H1 (cell line): ENCODE results near the gene SLFN12L. TPM values are rescaled to one million over a fixed set of nuclear protein-coding genes. Genes with fewer than 3 reads are reported as not detected.

ENCODE experiments used
- CTCF ChIA-PET: fragments of 300-600 bp; sonication (Branson Sonifier 250); formaldehyde crosslinking; loops from one replicate; lab custom pipeline; 2021; ENCODE audit not compliant: partially characterized antibody; lab: Charles Lee
- POLR2A ChIA-PET: fragments of 300-600 bp; sonication (Branson Sonifier 250); formaldehyde crosslinking; loops from one replicate; lab custom pipeline; 2021; ENCODE audit warnings: inconsistent platforms; ENCODE audit not compliant: partially characterized antibody; lab: Charles Lee
- DNase-seq, 2 experiments: peaks; one replicate each; pipeline versions ENCODE4 v3.0.0 to v3.0.0-alpha.2; 2010 to 2022; ENCODE audit warnings: low spot score in 2 of 2, low read depth in 1 of 2, mixed read lengths in 1 of 2
- FAIRE-seq: peaks from 2 replicates; lab custom pipeline; 2011; peaks lifted over from hg19 to GRCh38; lab: Jason Lieb, UNC
- H2AFZ ChIP-seq: 2 replicates; pipeline ENCODE4 v1.8.1; 2012; ENCODE audit warnings: low read length, inconsistent platforms
- H2AK5ac ChIP-seq: 2 replicates; pipeline ENCODE4 v1.6.1; 2013; ENCODE audit warnings: low read depth, low read length
- H2BK120ac ChIP-seq: replicated peaks from 2 replicates; pipeline ENCODE3; 2013; ENCODE audit warnings: low read depth, low read length, inconsistent platforms
- H2BK12ac ChIP-seq: 2 replicates; pipeline ENCODE4 v1.6.1; 2013; ENCODE audit warnings: low read depth, low read length
- H2BK15ac ChIP-seq: 2 replicates; pipeline ENCODE4 v1.6.1; 2013; ENCODE audit warnings: low read length
- H2BK20ac ChIP-seq: 2 replicates; pipeline ENCODE4 v1.6.1; 2013; ENCODE audit warnings: low read length
- H2BK5ac ChIP-seq: 2 replicates; pipeline ENCODE4 v1.6.1; 2013; ENCODE audit warnings: low read depth, low read length
- H3K14ac ChIP-seq: 2 replicates; pipeline ENCODE4 v1.6.1; 2013; ENCODE audit warnings: inconsistent platforms; ENCODE audit not compliant: insufficient read length
- H3K18ac ChIP-seq: 2 replicates; pipeline ENCODE4 v1.6.1; 2013; ENCODE audit warnings: low read length; ENCODE audit errors: extremely low read depth
- H3K23ac ChIP-seq: 2 replicates; pipeline ENCODE4 v1.6.1; 2013; ENCODE audit warnings: inconsistent platforms; ENCODE audit not compliant: insufficient read length
- H3K23me2 ChIP-seq: 2 replicates; pipeline ENCODE4 v1.6.1; 2013; ENCODE audit warnings: low read depth, low read length
- H3K27ac ChIP-seq: 2 replicates; pipeline ENCODE4 v1.6.1; 2011; ENCODE audit warnings: low read depth, low read length, inconsistent platforms
- H3K27me3 ChIP-seq, 4 experiments: replicated peaks in 1 of 4; 1 replicate in 1 of 4; 2 replicates in 3 of 4; pipeline versions ENCODE4 v1.6.1 to v1.8.1; 2011 to 2013; ENCODE audit warnings: low read length in 3 of 4, mild to moderate bottlenecking in 3 of 4, inconsistent platforms in 2 of 4, mixed read lengths in 2 of 4, moderate library complexity in 1 of 4; ENCODE audit not compliant: control insufficient read depth in 3 of 4, insufficient read depth in 3 of 4; ENCODE audit errors: extremely low read depth in 1 of 4
- H3K36me3 ChIP-seq, 4 experiments: 2 replicates each; pipeline versions ENCODE4 v1.6.1 to v1.8.1; 2011 to 2013; ENCODE audit warnings: mild to moderate bottlenecking in 4 of 4, low read length in 3 of 4, moderate library complexity in 2 of 4, control low read depth in 1 of 4, inconsistent platforms in 1 of 4; ENCODE audit not compliant: insufficient read depth in 4 of 4, control insufficient read depth in 2 of 4
- H3K4ac ChIP-seq: replicated peaks from 2 replicates; pipeline ENCODE3; 2013; ENCODE audit warnings: low read length, low read depth, mixed read lengths, inconsistent platforms; ENCODE audit not compliant: insufficient read length
- H3K4me1 ChIP-seq, 4 experiments: replicated peaks in 1 of 4; 1 replicate in 1 of 4; 2 replicates in 3 of 4; pipeline versions ENCODE4 v1.6.1 to v1.8.1; 2011 to 2013; ENCODE audit warnings: low read length in 3 of 4, inconsistent platforms in 2 of 4, mixed read lengths in 1 of 4; ENCODE audit not compliant: insufficient read depth in 4 of 4, control insufficient read depth in 3 of 4
- H3K4me2 ChIP-seq, 2 experiments: 2 replicates each; pipeline versions ENCODE4 v1.6.1 to v1.8.1; 2011 to 2013; ENCODE audit warnings: low read depth in 2 of 2, low read length in 2 of 2, control low read depth in 1 of 2, inconsistent platforms in 1 of 2, mild to moderate bottlenecking in 1 of 2; ENCODE audit not compliant: insufficient read depth in 1 of 2
- H3K4me3 ChIP-seq, 4 experiments: fragments of 200-600, 300-600 bp in 1 of 4; sonication (generic), shearing (Covaris generic), sonication (Bioruptor Twin) in 1 of 4; 2 replicates each; pipeline versions ENCODE4 v1.5.1 to v1.8.1; 2011 to 2016; ENCODE audit warnings: low read length in 4 of 4, low read depth in 3 of 4, control low read depth in 2 of 4, inconsistent platforms in 2 of 4, mild to moderate bottlenecking in 2 of 4, mixed read lengths in 1 of 4, moderate library complexity in 1 of 4; ENCODE audit not compliant: insufficient read depth in 2 of 4; ENCODE audit errors: extremely low read depth in 1 of 4
- H3K56ac ChIP-seq: replicated peaks from 2 replicates; pipeline ENCODE3; 2013; ENCODE audit warnings: low read depth, mild to moderate bottlenecking, mixed read lengths, low read length, inconsistent platforms; ENCODE audit not compliant: insufficient read length
- H3K79me1 ChIP-seq: 2 replicates; pipeline ENCODE4 v1.6.1; 2013; ENCODE audit warnings: low read depth, low read length, control low read depth
- H3K79me2 ChIP-seq, 2 experiments: 2 replicates each; pipeline versions ENCODE4 v1.6.1 to v1.8.1; 2012 to 2013; ENCODE audit warnings: low read length in 2 of 2, mild to moderate bottlenecking in 2 of 2, inconsistent platforms in 1 of 2; ENCODE audit not compliant: insufficient read depth in 2 of 2, control insufficient read depth in 1 of 2
- H3K9ac ChIP-seq, 4 experiments: replicated peaks in 1 of 4; 1 replicate in 1 of 4; 2 replicates in 3 of 4; pipeline versions ENCODE4 v1.6.1 to v1.8.1; 2011 to 2013; ENCODE audit warnings: low read depth in 3 of 4, low read length in 3 of 4, control low read depth in 2 of 4, mild to moderate bottlenecking in 2 of 4, moderate library complexity in 2 of 4, inconsistent platforms in 1 of 4; ENCODE audit errors: extremely low read depth in 1 of 4
- H3K9me3 ChIP-seq, 2 experiments: 2 replicates each; pipeline versions ENCODE4 v1.6.1 to v1.8.1; 2012 to 2013; ENCODE audit warnings: mild to moderate bottlenecking in 2 of 2, moderate library complexity in 2 of 2, control low read depth in 1 of 2, inconsistent platforms in 1 of 2, low read depth in 1 of 2, low read length in 1 of 2, mixed read lengths in 1 of 2; ENCODE audit not compliant: insufficient read depth in 2 of 2
- H4K20me1 ChIP-seq, 2 experiments: replicated peaks in 1 of 2; 2 replicates each; pipeline versions ENCODE3 to v1.8.1; 2011 to 2013; ENCODE audit warnings: inconsistent platforms in 2 of 2, low read length in 2 of 2, mild to moderate bottlenecking in 1 of 2; ENCODE audit not compliant: insufficient read depth in 2 of 2, control insufficient read depth in 1 of 2
- H4K5ac ChIP-seq: 2 replicates; pipeline ENCODE4 v1.6.1; 2013; ENCODE audit warnings: low read length, low read depth, mixed read lengths, inconsistent platforms; ENCODE audit not compliant: insufficient read length
- H4K8ac ChIP-seq: 2 replicates; pipeline ENCODE4 v1.8.0; 2013; ENCODE audit warnings: mild to moderate bottlenecking, moderate library complexity, low read length, inconsistent platforms; ENCODE audit not compliant: insufficient read depth; ENCODE audit errors: extremely low read depth
- H4K91ac ChIP-seq: replicated peaks from 2 replicates; pipeline ENCODE3; 2013; ENCODE audit warnings: low read length, mixed read lengths, inconsistent platforms; ENCODE audit not compliant: insufficient read length
- ASH2L ChIP-seq: fragments of 200-600, 300-600 bp; sonication (generic); IDR thresholded peaks from one replicate; pipeline ENCODE4 v1.7.1; 2017; ENCODE audit warnings: low read length
- BACH1 ChIP-seq: IDR thresholded peaks from 2 replicates; pipeline ENCODE4 v1.6.1; 2012; ENCODE audit warnings: low read length, improper control_type of control experiment
- CTBP2 ChIP-seq: IDR thresholded peaks from 2 replicates; pipeline ENCODE4 v1.7.0; 2011; ENCODE audit warnings: borderline replicate concordance, mild to moderate bottlenecking, moderate library complexity, mixed read lengths, low read length; ENCODE audit not compliant: insufficient read depth, insufficient read length
- CTCF ChIP-seq, 3 experiments: IDR thresholded peaks; 1 replicate in 2 of 3; 2 replicates in 1 of 3; pipeline versions ENCODE4 v1.5.1 to v1.6.1; 2011; ENCODE audit warnings: low read length in 3 of 3, mild to moderate bottlenecking in 3 of 3, inconsistent platforms in 2 of 3, low read depth in 1 of 3, moderate library complexity in 1 of 3; ENCODE audit not compliant: insufficient read depth in 1 of 3; ENCODE audit errors: control extremely low read depth in 1 of 3
- EP300 ChIP-seq, 2 experiments: IDR thresholded peaks; 1 replicate in 1 of 2; 2 replicates in 1 of 2; pipeline ENCODE4 v1.6.1; 2011 to 2012; ENCODE audit warnings: low read depth in 2 of 2, low read length in 2 of 2, mild to moderate bottlenecking in 2 of 2, borderline replicate concordance in 1 of 2, inconsistent platforms in 1 of 2, moderate library complexity in 1 of 2
- JUN ChIP-seq: IDR thresholded peaks from 2 replicates; pipeline ENCODE4 v1.6.1; 2011; ENCODE audit warnings: low read depth, mild to moderate bottlenecking, improper control_type of control experiment, low read length
- NRF1 ChIP-seq: IDR thresholded peaks from 2 replicates; pipeline ENCODE4 v1.6.1; 2011; ENCODE audit warnings: mild to moderate bottlenecking, low read depth, low read length, improper control_type of control experiment
- PHF8 ChIP-seq: fragments of 200-600 bp; sonication (generic); conservative IDR thresholded peaks from 2 replicates; pipeline ENCODE4 v1.7.1; 2012; ENCODE audit warnings: low read depth, mild to moderate bottlenecking, inconsistent platforms, low read length, moderate library complexity
- RFX5 ChIP-seq: IDR thresholded peaks from 2 replicates; pipeline ENCODE4 v1.6.1; 2011; ENCODE audit warnings: low read depth, low read length, improper control_type of control experiment, borderline replicate concordance
- RXRA ChIP-seq: IDR thresholded peaks from 2 replicates; pipeline ENCODE4 v1.6.1; 2011; ENCODE audit warnings: low read depth, mild to moderate bottlenecking, low read length, moderate library complexity; ENCODE audit not compliant: insufficient read depth
- WGBS, 2 experiments: shearing (Covaris generic) in 1 of 2; methylation state at CpG; one replicate each; pipeline versions ENCODE4 v1.1.6 to v1.1.7; 2013 to 2015; ENCODE audit warnings: low lambda C conversion rate in 2 of 2, mixed read lengths in 2 of 2, inconsistent platforms in 1 of 2, low coverage in 1 of 2, missing lambda C conversion rate in 1 of 2; ENCODE audit not compliant: insufficient replicate concordance in 2 of 2, insufficient coverage in 1 of 2, insufficient read length in 1 of 2; ENCODE audit errors: extremely low coverage in 1 of 2, missing lambda C conversion rate in 1 of 2; 5-methylcytosine and 5-hydroxymethylcytosine counted together
- polyA plus RNA-seq, 7 experiments: library from polyadenylated mRNA; depleted of rRNA in 3 of 7; stranded (reverse) in 5 of 7; unstranded in 2 of 7; fragments of >200 nt in 5 of 7; fragments of 200-250 nt in 2 of 7; gene quantifications; 1 replicate in 5 of 7; 2 replicates in 1 of 7; 4 replicates in 1 of 7; pipeline versions ENCODE4 v1.2.1 to v1.2.3, GENCODE V29; 2011 to 2013; ENCODE audit warnings: missing spikeins in 2 of 7, mixed read lengths in 2 of 7
- total RNA-seq: library from RNA; stranded (reverse); fragmentation: NEBNext Ultra II Directional; extraction: Animal tissue kit (Norgen Biotek cat#: 25700); gene quantifications from 2 replicates; pipeline ENCODE4 v1.2.1, GENCODE V29; 2021
- TF ChIP-seq, protein P1 (sequence below): IDR thresholded peaks from 2 replicates; pipeline ENCODE4 v1.6.1; 2012; ENCODE audit warnings: inconsistent platforms

The SLFN12L gene
- total and polyA plus RNA-seq, 2 of the 8 experiments (the other 6 are each of a cell fraction or from before 2014, with no cell fraction given): not detected

- H4K20me1 ChIP-seq: peaks cover 0 to 1% of the 10 kb centered on the region in 2 experiments
- DNase-seq (no peak), FAIRE-seq (no peak)
- H2AK5ac ChIP-seq: no peak overlapping the region
- no peak overlapping the region for H3K4me2 ChIP-seq
- H4K8ac ChIP-seq: no peak overlapping the region
- no peak overlapping the region for H2BK12ac ChIP-seq
- no peak overlapping the region for H2BK5ac ChIP-seq
- H3K23me2 ChIP-seq: no peaks in the 10 kb centered on the region
- WGBS, 2 experiments: 92% methylated on average over 4 of the region's 4 CpGs; no CpG with 5 or more reads in 1 of the 2 experiments
- H2BK20ac ChIP-seq: no peak overlapping the region
- 0 out of 4 replicates have a peak, but pooled peaks cover 0 to 3% of the 10 kb centered on the region in 2 experiments for H3K79me2 ChIP-seq
- CTCF ChIA-PET: no interaction called here
- peaks cover 0 to 2% (median 2%) of the 10 kb centered on the region in 4 experiments; a peak in 2 of 7 replicates for H3K4me1 ChIP-seq
- H3K79me1 ChIP-seq: no peaks in the 10 kb centered on the region
- H3K9me3 ChIP-seq: no peaks in the 10 kb centered on the region
- H2BK15ac ChIP-seq: no peak overlapping the region
- no peaks in the 10 kb centered on the region for H3K27me3 ChIP-seq
- H3K4ac ChIP-seq: no peak overlapping the region
- H2AFZ ChIP-seq: no peak overlapping the region
- no peak overlapping the region for H3K14ac ChIP-seq
- no peak overlapping the region for H3K18ac ChIP-seq
- H3K27ac ChIP-seq: no peak overlapping the region
- no peak overlapping the region for H4K5ac ChIP-seq
- POLR2A ChIA-PET: no interaction called here
- no peak overlapping the region for H4K91ac ChIP-seq
- H2BK120ac ChIP-seq: no peak overlapping the region
- H3K4me3 ChIP-seq: no peak overlapping the region
- no peak overlapping the region for H3K23ac ChIP-seq
- no peaks in the 10 kb centered on the region; a peak in 1 of 8 replicates for H3K36me3 ChIP-seq
- H3K9ac ChIP-seq: no peak overlapping the region
- H3K56ac ChIP-seq: no peak overlapping the region
- TF ChIP-seq RFX5 (no peak), RXRA (no peak), BACH1 (no peak), CTBP2 (no peak), JUN (no peak), NRF1 (no peak), ASH2L (no peak), EP300 (IDR thresholded peaks at IDR 0.05; ENCODE audit: borderline replicate concordance in 1 of 2, low read depth in 2 of 2, low read length in 2 of 2) (no peak), PHF8 (no peak), CTCF (IDR thresholded peaks at IDR 0.05; ENCODE audit: control extremely low read depth in 1 of 3, insufficient read depth in 1 of 3, low read depth in 1 of 3, low read length in 3 of 3) (no peak)
- TF ChIP-seq, protein P1, sequence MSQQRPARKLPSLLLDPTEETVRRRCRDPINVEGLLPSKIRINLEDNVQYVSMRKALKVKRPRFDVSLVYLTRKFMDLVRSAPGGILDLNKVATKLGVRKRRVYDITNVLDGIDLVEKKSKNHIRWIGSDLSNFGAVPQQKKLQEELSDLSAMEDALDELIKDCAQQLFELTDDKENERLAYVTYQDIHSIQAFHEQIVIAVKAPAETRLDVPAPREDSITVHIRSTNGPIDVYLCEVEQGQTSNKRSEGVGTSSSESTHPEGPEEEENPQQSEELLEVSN: no peak
Observed at GRCh38 chr17:35423761-35424160, 113.7 kb downstream of the SLFN12L start.
